HL-60 (cell line): ENCODE data around the gene FBXL15.

ENCODE experiments used
- CTCF ChIP-seq: IDR thresholded peaks from one replicate; pipeline ENCODE4 v1.5.1; 2011; ENCODE audit warnings: low read length, control low read depth, inconsistent platforms; ENCODE audit not compliant: insufficient read depth
- GABPA ChIP-seq: IDR thresholded peaks from 2 replicates; pipeline ENCODE4 v1.6.1; 2012; ENCODE audit warnings: low read depth
- POLR2AphosphoS5 ChIP-seq: IDR thresholded peaks from 2 replicates; pipeline ENCODE4 v1.6.1; 2012; ENCODE audit warnings: low read depth
- SPI1 ChIP-seq: IDR thresholded peaks from 2 replicates; pipeline ENCODE4 v1.6.1; 2012; ENCODE audit warnings: low read depth, mild to moderate bottlenecking, borderline replicate concordance

GRCh38 chr10:102398172-102399020 lies 22.2 kb upstream of the FBXL15 start:
- TF ChIP-seq CTCF = no peak
- no peak for TF ChIP-seq SPI1
- TF ChIP-seq POLR2AphosphoS5 = no peak
- TF ChIP-seq GABPA = no peak
